ENCODE results near the gene ZNF443.
"Not testable (repeated sequence)": the region's sequence is repeated elsewhere in the genome, so short reads cannot be mapped to it uniquely, and the experiment has no call there.

The ZNF443 gene

DNA sequence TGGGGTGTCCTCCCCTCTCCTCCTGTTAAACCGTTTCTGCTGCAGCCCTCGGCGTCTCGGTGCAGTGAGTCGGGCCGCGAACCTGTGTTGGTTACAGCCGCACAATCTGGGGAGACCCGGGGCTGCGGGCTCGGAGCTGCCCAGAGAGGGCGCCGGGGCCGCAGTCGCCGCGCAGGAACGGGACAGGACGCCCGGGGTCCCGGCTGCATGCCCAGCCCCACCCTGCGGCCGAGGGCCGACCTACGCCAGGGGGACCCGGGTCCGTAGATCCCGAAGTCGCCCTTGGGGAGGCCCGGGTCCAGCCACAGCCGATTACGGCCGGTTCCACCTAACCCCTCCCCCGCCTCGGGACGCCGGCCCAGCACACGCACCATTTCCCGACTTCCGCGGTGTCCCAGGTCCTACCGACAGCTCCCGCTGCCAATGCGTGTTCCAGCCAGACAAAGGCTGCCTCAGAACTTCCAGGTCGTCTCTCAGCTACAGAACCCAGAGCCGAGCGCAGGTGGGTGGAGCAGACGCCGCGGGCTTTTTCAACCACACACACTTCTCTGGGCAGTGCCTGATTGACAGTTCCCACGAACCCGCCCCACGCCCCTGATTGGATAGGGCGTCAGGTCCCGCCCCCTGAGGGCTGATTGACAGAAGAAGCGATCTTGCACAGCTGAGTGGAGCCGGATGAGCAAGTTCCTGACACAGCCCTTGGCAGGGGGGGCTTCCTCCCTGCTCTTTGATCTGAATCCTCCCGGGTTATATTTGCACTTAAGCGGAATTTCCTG is at the start of gene ZNF443:
TSS of gene ZNF443 (minus strand) at position 481 of the 776 bp plus-strand sequence. CDS start at position 374, 107 bp downstream.
- DNase-seq, result peak; percentile 94 to 98

DNA sequence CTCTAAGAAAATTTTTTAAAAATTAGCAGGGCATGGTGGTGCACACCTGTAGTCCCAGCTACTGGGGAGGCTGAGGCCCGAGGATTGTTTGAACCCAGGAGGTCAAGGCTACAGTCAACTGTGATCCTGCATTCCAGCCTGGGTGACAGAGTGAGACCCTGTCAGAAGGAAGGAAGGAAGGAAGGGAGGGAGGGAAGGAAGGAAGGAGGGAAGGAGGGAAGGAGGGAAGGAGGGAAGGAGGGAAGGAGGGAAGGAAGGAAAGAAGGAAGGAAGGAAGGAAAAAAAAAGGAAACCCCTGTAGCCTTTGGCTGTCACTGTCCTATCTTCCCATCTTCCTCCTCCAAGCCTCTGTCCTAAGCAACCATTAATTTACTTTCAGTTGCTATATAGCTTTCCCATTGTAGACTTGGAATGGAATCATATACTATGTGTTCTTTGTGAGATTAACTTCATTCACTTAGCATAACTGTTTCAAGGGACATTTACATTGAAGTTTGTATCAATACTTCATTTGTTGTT is 45.5 kb upstream of the ZNF443 start:
- DNase-seq, result not testable (repeated sequence)

DNA sequence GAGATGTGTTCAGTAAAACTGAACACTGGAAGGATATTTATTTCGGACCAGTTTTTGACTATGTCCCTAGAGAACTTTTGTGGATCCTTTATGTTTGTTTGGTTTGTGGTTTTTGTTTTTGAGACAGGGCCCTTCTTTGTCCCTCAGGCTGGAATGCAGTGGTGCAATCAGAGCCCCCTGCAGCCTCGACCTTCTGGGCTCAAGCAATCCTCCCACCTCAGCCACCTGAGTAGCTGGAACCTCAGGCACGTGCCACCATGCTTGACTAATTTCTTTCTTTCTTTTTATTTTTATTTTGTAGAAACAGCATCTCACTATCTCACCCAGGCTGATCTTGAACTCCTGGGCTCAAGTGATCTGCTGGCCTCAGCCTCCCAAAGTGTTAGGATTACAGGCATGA is 44.8 kb upstream of the ZNF443 start:
- no peak for DNase-seq

DNA sequence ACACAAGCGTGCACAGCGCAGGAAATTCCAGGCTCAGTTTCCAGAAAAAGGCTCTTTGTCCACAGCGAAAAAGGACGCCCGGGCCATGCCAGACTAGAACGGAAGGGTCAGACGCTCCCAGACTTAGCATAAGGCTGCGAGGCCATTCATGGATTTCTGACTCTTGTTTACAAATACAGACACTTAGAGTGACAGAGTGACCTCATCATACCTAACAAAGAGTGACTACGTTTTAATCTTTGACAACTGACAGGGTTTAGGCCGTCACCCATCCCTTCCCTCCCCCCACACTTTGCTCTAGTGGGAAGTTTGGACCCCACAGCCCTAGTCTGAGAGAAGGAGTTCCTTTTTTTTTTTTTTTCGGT is 44.2 kb upstream of the ZNF443 start:
- DNase-seq, result no peak

DNA sequence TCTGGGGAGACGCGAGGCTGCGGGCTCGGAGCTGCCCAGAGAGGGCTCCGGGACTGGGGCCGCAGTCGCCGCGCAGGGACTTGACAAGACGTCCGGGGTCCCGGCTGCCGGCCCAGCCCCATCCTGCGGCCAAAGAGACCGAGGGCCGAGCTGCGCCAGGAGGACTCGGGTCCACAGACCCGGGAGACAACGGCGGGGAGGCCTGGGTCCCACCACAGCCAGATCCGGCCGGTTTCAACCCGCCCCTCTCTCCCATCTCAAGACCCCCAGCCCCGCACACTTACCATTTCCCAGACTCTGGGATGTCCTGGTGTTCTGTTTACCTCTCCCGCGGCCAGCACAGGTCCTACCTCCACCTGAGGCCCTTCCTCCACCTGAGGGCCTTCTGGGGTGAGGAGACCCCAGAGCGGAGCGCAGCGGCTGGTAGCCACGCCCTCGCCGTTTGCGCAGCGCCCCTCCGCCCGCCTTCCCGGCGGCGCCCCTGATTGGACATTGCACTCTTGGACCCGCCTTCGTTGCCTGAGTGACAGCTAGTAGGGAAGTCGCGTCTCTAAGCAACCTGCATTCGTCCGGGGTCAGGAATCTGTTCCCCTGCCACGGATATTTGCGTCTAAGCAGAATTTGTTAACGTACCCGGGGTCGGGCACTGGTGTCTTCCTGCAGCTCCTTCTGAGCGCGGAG is 43.7 kb upstream of the ZNF443 start, which contains the start of gene ZNF709:
TSS of gene ZNF709 (minus strand) at position 446 of the 681 bp plus-strand sequence. CDS start at position 287, 159 bp downstream.
- DNase-seq, result peak; percentile 88

DNA sequence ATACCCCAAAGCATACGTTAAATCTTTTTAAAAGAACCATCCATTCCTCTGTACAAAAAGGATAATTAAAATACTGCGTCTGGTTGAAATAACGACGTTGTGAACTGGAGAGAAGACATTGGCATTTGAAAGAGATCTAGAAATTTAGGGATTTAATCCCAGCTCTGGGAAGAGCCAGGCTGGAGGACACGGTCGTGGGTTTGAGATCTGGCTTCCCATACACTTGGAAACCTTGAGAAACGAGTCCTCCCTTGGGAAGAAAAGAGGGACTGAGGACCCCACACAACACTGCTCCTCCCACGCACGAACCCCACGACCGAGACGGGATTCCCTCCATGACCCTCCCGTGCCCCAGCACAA is 43.2 kb upstream of the ZNF443 start:
- DNase-seq, result no peak

DNA sequence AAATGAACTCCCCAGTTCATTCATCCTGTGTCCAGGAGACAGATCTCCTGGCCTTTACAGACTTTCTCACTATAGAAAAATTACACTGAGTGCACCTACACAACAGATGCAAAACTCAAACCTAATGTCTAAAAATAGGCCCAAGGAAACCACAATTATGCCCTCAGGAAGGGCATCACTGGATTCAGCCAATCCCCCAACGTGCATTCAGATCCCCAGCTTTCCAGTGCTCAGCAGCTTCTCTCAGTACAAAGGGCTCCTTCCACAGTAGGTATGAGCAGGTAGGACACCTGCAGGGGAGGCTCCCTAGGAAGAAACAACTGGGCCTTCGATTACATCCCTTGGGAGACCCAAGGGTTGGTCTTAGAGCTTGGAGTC is 41.7 kb upstream of the ZNF443 start:
- DNase-seq, result no peak

DNA sequence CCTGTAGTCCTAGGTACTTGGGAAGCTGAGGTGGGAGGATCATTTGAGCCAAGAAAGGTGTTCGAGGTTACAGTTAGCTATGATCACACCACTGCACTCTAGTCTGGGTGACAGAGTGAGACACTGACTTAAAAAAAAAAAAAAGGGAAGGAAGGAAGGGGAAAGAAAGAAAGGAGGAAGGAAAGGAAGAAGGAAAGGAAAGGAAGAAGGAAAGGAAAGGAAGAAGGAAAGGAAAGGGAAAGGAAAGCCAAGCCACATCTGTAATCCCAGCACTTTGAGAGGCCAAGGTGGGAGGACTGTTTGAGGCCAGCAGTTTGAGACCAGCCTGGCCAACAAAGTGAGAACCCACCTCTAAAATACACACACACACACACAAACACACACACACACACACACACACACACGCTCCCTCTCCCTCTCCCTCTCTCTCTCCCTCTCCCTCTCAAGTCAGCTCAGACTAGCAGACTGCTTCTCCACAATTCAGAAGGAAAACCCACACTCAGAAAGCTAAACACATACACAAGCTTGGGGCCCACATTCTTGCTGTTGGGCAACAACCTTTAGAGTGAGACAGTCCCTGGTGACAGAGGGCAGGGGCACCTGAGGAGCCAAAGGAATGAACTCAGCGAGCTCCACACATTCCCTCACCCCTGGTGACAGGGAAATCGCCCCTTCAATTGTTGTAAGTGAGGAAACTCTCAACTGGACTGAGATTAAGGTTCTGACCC is 41.1 kb upstream of the ZNF443 start:
- no peak for DNase-seq

DNA sequence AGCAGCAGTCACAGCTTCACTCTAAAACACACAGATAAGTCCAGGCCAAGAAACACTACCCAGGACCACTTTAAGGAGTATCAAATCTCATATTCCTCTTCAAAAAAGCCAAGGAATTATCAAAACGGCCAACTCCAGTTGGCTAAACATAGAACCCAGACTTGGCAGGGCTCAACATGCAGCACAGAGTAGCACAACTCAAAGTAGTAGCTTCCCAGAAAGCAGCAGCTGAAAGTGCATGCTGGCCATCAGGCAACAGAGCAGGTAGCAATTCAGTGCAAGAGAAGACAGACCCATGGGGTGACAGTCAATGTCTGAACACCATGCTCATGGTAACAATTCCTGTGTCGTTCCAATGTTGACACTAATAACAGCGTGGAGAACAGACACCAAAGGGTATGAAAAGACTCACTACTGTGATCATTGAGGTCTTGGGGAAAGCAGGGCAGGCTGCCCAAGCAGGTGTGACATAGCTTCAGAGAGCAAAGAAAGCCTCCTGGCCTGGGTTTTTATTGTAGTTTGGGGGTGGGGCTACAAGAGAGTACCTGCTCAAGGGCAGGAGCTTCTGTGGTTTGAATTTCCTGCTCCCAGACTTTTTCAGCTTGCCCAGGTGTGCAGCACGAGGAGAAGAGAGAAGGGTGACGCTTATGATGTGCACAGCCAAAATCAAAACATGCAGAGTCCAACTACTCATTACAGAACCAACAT is 37.6 kb upstream of the ZNF443 start:
- no peak for DNase-seq

DNA sequence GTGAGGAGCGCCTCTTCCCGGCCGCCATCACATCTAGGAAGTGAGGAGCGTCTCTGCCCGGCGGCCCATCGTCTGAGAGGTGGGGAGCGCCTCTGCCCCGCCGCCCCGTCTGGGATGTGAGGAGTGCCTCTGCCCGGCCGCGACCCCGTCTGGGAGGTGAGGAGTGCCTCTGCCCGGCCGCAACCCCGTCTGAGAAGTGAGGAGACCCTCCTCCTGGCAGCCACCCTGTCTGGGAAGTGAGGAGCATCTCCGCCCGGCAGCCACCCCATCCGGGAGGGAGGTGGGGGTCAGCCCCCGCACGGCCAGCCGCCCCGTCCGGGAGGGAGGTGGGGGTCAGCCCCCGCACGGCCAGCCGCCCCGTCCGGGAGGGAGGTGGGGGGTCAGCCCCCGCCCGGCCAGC is 26.8 kb upstream of the ZNF443 start:
- DNase-seq, result not testable (repeated sequence)

DNA sequence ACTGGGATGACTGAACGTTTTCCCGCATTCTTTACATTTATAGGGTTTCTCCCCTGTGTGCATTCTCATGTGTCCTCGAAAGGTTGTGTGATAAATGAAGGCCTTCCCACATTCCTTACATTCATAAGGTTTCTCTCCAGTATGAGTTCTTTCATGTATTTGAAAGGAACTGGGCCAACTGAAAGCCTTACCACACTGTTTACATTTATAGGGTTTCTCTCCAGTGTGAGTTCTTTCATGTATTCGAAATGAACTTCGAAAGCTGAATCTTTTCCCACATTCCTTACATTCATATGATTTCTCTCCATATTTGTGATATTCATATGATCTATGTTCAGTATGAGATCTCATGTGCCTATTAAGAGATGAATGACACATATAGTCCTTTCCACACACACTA is 24.4 kb upstream of the ZNF443 start:
- DNase-seq, result no peak

DNA sequence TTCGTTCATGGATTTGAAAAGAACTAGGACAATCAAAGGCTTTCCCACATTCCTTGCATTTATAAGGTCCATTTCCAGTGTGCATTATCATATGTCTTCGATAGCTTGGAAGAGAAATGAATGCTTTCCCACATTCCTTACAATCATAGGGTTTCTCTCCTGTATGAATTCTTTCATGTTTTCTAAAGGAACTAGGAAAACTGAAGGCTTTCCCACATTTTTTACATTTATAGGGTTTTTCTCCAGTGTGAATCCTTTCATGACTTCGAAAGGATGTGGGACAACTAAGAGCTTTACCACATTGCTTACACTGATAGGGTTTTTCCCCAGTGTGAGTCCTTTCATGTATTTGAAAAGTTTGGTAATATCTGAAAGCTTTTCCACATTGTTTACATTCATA is 23.9 kb upstream of the ZNF443 start:
- no peak for DNase-seq

DNA sequence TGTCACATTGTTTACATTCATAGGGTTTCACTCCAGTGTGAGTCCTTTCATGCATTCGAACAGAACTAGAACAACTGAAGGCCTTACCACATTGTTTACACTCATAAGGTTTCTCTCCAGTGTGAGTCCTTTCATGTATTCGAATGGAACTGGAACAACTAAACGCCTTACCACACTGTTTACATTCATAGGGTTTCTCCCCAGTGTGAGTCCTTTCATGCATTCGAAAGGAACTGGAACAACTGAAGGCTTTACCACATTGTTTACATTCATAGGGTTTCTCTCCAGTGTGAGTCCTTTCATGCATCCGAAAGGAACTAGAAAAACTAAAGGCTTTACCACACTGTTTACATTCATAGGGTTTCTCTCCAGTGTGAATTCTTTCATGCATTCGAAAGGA is 23.3 kb upstream of the ZNF443 start:
- not testable (repeated sequence) for DNase-seq

DNA sequence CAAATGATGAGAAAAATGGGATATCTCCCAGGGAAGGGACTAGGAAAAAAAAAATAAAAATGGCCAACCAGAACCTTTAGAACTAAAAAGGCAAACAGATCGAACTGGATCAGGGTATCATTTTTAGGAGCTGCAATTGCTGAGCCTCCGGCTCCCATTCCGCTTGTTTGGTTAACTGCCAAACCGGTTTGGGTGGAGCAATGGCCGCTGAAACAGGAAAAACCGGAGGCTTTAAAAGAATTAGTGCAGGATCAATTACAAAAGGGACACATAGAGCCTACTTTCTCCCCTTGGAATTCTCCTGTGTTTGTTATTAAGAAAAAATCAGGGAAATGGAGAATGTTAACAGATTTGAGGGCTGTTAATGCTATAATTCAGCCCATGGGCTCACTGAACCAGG is 12.7 kb upstream of the ZNF443 start:
- DNase-seq, result no peak

DNA sequence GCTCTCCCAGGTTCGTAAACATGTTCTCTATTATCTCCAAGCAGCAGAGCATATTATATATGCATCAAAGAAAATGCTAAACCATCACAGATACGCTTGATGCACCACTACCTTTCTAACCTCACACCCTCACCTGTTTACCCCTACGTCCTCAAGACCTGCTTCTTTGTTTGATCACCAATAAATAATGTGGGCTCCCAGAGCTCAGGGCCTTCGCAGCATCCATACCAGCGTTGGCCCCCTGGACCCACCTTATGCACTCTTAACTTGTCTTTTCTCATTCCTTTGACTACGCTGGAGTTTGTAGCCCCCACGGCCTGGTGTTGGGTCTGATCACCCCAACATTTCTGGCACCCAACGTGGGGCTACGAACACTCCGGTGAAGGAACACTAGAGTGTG is 10.0 kb upstream of the ZNF443 start:
- no peak for DNase-seq

DNA sequence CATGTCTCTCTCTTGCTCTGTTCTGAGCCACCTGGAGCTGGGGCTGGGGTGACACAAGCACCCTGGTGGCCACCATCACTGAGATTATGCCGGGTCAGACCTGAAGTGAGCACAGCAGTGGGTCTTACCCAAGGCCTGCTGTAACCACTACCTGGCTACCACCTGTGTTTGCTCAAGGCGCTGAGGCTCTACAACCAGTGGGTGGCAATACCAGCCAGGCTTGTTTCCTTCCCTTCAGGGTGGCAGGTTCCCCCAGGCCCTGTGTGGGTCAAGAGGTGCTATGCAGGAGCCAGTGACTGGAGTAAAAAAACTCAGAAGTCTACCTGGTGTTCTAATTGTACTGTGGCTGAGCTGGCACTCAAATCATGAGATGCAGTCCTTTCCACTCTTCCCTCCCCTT is 8.0 kb upstream of the ZNF443 start:
- DNase-seq, result no peak

DNA sequence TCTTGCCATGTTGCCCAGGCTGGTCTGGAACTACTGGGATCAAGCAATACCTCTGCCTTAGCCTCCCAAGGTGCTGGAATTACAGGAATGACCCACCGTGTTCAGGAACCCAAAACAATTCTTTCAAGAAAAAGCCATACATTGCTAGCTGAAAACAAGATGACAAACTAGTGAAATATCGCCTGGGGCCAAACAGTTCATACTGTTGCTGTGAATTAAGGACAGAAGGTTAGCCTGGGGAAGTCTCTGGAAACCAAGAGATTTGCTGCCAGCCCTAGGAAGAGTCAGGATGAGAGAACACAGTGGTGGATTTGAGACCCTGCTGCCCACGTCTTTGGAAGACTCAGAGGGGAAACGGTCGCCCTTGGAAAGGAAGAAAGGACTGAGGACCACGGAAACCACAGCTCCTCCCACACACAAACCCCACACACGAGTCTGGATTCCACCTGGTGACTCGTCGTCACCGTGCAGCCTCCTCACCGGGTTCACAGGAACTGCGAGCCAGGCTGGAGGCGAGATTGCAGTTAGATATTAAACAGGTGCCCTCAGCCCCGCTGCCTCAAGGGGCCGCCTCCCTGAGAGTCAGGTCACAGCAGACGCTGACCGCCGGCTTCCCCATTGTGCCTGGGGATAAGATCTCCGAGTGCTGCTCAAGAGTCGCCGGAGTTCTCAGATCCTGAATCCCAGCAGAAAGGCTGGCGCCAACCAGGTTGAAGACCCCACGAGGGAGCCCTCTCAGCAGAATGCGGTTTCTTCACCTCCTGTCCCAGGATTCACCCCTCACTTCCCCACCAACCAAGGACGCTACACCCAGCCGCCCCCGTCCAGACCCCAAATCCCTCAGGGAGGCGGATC is 908 bp downstream of the ZNF443 start:
- DNase-seq, result not testable (repeated sequence)

DNA sequence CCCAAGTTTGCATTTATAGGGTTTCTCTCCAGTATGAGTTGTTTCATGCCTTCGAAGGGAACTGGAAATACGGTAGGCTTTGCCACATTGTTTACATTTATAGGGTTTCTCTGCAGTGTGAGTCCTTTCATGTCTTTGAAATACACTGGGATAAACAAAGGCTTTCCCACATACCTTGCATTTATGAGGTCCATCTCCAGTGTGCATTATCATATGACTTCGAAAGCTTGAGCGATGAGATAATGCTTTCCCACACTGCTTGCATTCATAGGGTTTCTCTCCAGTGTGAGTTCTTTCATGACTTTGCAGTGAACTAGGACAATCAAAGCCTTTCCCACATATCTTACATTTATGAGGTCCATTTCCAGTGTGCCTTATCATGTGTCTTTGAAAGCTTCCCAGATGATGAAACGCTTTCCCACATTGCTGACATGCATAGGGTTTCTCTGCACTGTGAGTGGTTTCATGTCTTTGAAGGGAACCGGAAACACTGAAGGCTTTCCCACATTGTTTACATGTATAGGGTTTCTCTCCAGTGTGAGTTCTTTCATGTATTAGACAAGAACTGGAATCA is 10.0 kb downstream of the ZNF443 start:
- DNase-seq, result not testable (repeated sequence)

DNA sequence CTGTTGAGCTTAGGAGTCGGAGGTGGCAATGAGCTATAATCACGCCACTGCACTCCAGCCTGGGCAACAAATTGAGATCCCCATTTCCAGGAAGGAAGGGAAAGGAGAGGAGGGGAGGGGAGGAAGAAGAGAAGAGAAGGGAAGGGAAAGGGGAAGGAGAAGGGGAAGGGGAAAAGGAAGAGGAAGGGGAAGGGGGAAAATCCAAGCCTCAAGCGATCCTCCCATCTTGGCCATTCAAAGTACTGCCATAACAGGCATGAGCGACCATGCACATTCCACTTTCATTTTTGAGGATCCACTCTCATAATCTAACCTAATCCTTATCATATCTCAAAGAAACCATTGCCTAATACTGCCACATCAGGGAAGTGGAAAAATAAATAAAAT is 14.9 kb downstream of the ZNF443 start:
- no peak for DNase-seq

DNA sequence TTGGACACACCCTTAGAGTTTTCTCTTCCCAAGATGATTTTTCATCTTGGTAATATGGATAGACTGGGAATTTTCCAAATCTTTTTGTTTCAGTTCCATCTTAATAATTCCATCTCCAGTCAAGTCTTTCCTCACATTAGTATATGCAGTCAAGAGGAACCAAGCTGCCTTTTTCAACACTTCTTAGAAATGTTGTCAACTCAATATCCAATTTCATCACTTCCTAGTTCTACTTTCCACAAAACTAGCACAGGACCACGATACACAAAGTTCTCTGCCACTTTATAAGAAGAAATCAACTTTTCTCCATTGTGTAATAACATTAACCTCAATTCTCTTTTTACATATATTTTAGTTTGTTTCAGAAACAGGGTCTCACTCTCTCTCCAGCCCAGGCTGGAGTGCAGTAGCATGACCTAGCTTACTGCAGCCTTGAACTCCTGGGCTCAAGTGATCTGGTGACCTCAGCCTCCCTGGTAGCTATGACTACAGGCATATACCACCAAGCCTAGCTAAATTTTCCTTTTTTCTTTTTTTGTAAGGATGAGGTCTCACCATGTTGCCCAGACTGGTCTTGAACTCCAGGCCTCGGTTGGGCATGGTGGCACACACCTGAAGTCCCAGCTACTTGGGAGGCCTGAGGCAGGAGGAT is 15.5 kb downstream of the ZNF443 start:
- DNase-seq, result no peak

DNA sequence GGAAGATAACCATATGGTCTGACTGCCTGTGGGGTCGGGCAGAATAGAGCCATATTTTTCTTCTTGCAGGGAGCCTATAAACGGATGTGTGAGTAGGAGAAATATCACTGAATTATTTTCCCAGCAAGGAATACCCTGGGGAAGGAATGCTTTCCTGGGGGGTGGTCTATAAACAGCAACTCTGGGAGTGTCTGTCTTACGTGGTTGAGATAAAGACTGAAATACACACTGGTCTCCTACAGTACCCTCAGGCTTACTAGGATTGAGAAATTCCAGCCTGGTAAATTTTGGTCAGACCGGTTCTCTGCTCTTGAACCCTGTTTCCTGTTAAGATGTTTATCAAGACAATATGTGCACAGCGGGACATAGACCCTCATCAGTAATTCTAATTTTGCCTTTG is 23.5 kb downstream of the ZNF443 start:
- not testable (repeated sequence) for DNase-seq
